ENCODE results near the gene AIG1.
"Not testable (repeated sequence)": the region's sequence is repeated elsewhere in the genome, so short reads cannot be mapped to it uniquely, and the experiment has no call there.

AIG1 gene

DNA sequence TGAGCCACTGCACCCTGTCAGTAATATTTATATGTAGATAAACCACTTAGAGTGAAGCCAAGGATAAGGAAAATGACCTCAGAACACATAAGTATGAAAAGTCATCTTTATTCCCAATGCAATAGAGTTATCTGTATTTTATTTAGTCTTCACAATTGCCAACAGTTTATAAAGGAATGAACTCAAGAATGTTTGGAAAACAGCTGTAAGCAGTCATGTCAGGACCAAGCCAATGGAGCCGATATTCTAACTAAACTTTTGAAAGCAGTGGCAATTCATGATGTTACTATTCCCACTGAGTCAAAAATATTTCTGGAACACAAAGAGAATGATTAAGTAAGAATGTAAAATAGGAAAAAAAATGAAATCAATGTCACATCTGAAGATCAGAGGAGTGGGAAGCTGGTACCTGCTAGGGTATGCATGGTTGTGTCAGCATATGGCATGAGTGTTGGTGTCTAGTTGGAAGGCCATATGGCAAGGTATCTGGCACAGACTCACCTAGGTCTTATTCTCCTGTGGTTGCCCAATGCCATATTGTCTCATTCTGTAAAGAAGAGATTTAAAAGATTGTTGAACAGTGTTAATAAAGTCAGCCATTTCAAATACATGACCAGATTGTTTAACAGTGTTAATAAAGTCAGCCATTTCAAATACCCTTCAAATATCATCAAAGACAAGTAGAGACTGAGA is 271.6 kb downstream of the AIG1 start:
- no peak overlapping the region for H3K27ac ChIP-seq (ENCODE audit: low read length)
- no peak overlapping the region for H3K4me3 ChIP-seq (ENCODE audit: low read length)
- no peaks in the 10 kb centered on the region for H3K36me3 ChIP-seq (ENCODE audit: control insufficient read depth, insufficient read depth, low read length)
- no peaks in the 10 kb centered on the region for H3K27me3 ChIP-seq (ENCODE audit: control insufficient read depth, insufficient read depth, low read length)
- H3K4me1 ChIP-seq (ENCODE audit: control insufficient read depth, insufficient read depth, low read length): 0 out of 2 replicates have a peak, but pooled peaks cover 2% of the 10 kb centered on the region
- H3K9me3 ChIP-seq (ENCODE audit: control insufficient read depth, insufficient read depth, low read length): no peaks in the 10 kb centered on the region
- no CpG with 5 or more reads among the region's 1 CpG for WGBS (ENCODE audit: insufficient coverage, insufficient read length)
- no peak for DNase-seq (ENCODE audit: low read depth, low spot score)

GRCh38 chr6:143333081-143333480 is 272.4 kb downstream of the AIG1 start:
- Histone ChIP-seq H3K27me3 (ENCODE audit: control insufficient read depth, insufficient read depth, low read length) (no peaks in the 10 kb centered on the region), H3K36me3 (ENCODE audit: control insufficient read depth, insufficient read depth, low read length) (no peaks in the 10 kb centered on the region), H3K27ac (ENCODE audit: low read length) (no peak overlapping the region), H3K4me1 (ENCODE audit: control insufficient read depth, insufficient read depth, low read length) (0 out of 2 replicates have a peak, but pooled peaks cover 2% of the 10 kb centered on the region), H3K4me3 (ENCODE audit: low read length) (no peak overlapping the region), H3K9me3 (ENCODE audit: control insufficient read depth, insufficient read depth, low read length) (no peaks in the 10 kb centered on the region)
- no CpG with 5 or more reads among the region's 2 CpGs for WGBS (ENCODE audit: insufficient coverage, insufficient read length)
- DNase-seq (ENCODE audit: low read depth, low spot score): no peak

GRCh38 chr6:143333749-143334520 is 273.2 kb downstream of the AIG1 start:
- no CpG with 5 or more reads among the region's 7 CpGs for WGBS (ENCODE audit: insufficient coverage, insufficient read length)
- Histone ChIP-seq H3K4me3 (ENCODE audit: low read length) (no peak overlapping the region), H3K27ac (ENCODE audit: low read length) (no peak overlapping the region), H3K9me3 (ENCODE audit: control insufficient read depth, insufficient read depth, low read length) (no peaks in the 10 kb centered on the region), H3K27me3 (ENCODE audit: control insufficient read depth, insufficient read depth, low read length) (no peaks in the 10 kb centered on the region), H3K4me1 (ENCODE audit: control insufficient read depth, insufficient read depth, low read length) (0 out of 2 replicates have a peak, but pooled peaks cover 2% of the 10 kb centered on the region), H3K36me3 (ENCODE audit: control insufficient read depth, insufficient read depth, low read length) (no peaks in the 10 kb centered on the region)
- no peak for DNase-seq (ENCODE audit: low read depth, low spot score)

DNA sequence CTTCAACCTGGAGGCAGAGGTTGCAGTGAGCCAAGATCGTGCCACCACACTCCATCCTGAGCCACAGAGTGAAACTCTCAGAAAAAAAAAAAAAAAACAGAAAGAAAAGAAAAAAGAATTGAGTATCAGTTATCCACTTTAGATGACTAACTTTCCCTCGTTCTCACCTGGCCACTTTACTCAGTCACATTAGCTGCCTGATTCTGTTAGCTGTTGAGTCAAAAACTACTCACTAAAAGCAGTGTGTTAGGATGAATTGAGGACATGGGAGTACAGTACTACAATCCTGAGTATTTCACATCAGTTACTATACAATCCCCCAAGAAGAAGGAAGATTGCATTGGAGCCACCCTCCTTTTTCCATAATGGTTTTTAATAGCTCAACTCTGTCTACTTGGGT is 275.2 kb downstream of the AIG1 start:
- H3K27me3 ChIP-seq (ENCODE audit: control insufficient read depth, insufficient read depth, low read length): no peaks in the 10 kb centered on the region
- H3K9me3 ChIP-seq (ENCODE audit: control insufficient read depth, insufficient read depth, low read length): no peaks in the 10 kb centered on the region
- H3K4me3 ChIP-seq (ENCODE audit: low read length): no peak overlapping the region
- no peak overlapping the region for H3K27ac ChIP-seq (ENCODE audit: low read length)
- 0 out of 2 replicates have a peak, but pooled peaks cover 2% of the 10 kb centered on the region for H3K4me1 ChIP-seq (ENCODE audit: control insufficient read depth, insufficient read depth, low read length)
- no peaks in the 10 kb centered on the region for H3K36me3 ChIP-seq (ENCODE audit: control insufficient read depth, insufficient read depth, low read length)
- WGBS (ENCODE audit: insufficient coverage, insufficient read length): no CpG with 5 or more reads among the region's 2 CpGs
- DNase-seq (ENCODE audit: low read depth, low spot score): no peak

- no peak for DNase-seq (ENCODE audit: low read depth, low spot score)
- H3K27ac ChIP-seq (ENCODE audit: low read length): no peak overlapping the region
- no peaks in the 10 kb centered on the region for H3K27me3 ChIP-seq (ENCODE audit: control insufficient read depth, insufficient read depth, low read length)
- no peaks in the 10 kb centered on the region; the same call in 1 of the 2 replicates for H3K36me3 ChIP-seq (ENCODE audit: control insufficient read depth, insufficient read depth, low read length)
- H3K4me3 ChIP-seq (ENCODE audit: low read length): no peak overlapping the region
- WGBS (ENCODE audit: insufficient coverage, insufficient read length): 100% methylated on average over 1 of the region's 4 CpGs
- H3K9me3 ChIP-seq (ENCODE audit: control insufficient read depth, insufficient read depth, low read length): no peaks in the 10 kb centered on the region
- 0 out of 2 replicates have a peak, but pooled peaks cover 2% of the 10 kb centered on the region for H3K4me1 ChIP-seq (ENCODE audit: control insufficient read depth, insufficient read depth, low read length)
Observed at GRCh38 chr6:143336446-143337152, 275.9 kb downstream of the AIG1 start.

GRCh38 chr6:143337201-143337949 is 276.7 kb downstream of the AIG1 start:
- Histone ChIP-seq H3K9me3 (ENCODE audit: control insufficient read depth, insufficient read depth, low read length) (no peaks in the 10 kb centered on the region), H3K4me3 (ENCODE audit: low read length) (no peak overlapping the region), H3K27me3 (ENCODE audit: control insufficient read depth, insufficient read depth, low read length) (no peaks in the 10 kb centered on the region), H3K36me3 (ENCODE audit: control insufficient read depth, insufficient read depth, low read length) (no peaks in the 10 kb centered on the region; the same call in 1 of the 2 replicates), H3K27ac (ENCODE audit: low read length) (no peak overlapping the region), H3K4me1 (ENCODE audit: control insufficient read depth, insufficient read depth, low read length) (0 out of 2 replicates have a peak, but pooled peaks cover 2% of the 10 kb centered on the region)
- WGBS (ENCODE audit: insufficient coverage, insufficient read length): no CpG with 5 or more reads among the region's 17 CpGs
- peak; percentile 78 for DNase-seq (ENCODE audit: low read depth, low spot score)

GRCh38 chr6:143339223-143339622 is 278.5 kb downstream of the AIG1 start:
- no peak overlapping the region for H3K27ac ChIP-seq (ENCODE audit: low read length)
- H3K9me3 ChIP-seq (ENCODE audit: control insufficient read depth, insufficient read depth, low read length): no peaks in the 10 kb centered on the region
- no peak for DNase-seq (ENCODE audit: low read depth, low spot score)

GRCh38 chr6:143345477-143345876 is 284.8 kb downstream of the AIG1 start:
- not testable (repeated sequence) for H3K4me1 ChIP-seq (ENCODE audit: control insufficient read depth, insufficient read depth, low read length); H3K9me3 ChIP-seq (ENCODE audit: control insufficient read depth, insufficient read depth, low read length); H3K36me3 ChIP-seq (ENCODE audit: control insufficient read depth, insufficient read depth, low read length); H3K27ac ChIP-seq (ENCODE audit: low read length); H3K4me3 ChIP-seq (ENCODE audit: low read length); DNase-seq (ENCODE audit: low read depth, low spot score); H3K27me3 ChIP-seq (ENCODE audit: control insufficient read depth, insufficient read depth, low read length)
- no CpG with 5 or more reads among the region's 7 CpGs for WGBS (ENCODE audit: insufficient coverage, insufficient read length)

More at GRCh38 chr6:143339223-143339622, 278.5 kb downstream of the AIG1 start:
- no peaks in the 10 kb centered on the region; the same call in 1 of the 2 replicates for H3K36me3 ChIP-seq (ENCODE audit: control insufficient read depth, insufficient read depth, low read length)
- H3K27me3 ChIP-seq (ENCODE audit: control insufficient read depth, insufficient read depth, low read length): no peaks in the 10 kb centered on the region
- 0 out of 2 replicates have a peak, but pooled peaks cover 2% of the 10 kb centered on the region for H3K4me1 ChIP-seq (ENCODE audit: control insufficient read depth, insufficient read depth, low read length)
- H3K4me3 ChIP-seq (ENCODE audit: low read length): no peak overlapping the region

GRCh38 chr6:143346004-143346403 is 285.3 kb downstream of the AIG1 start:
- Histone ChIP-seq H3K4me3 (ENCODE audit: low read length) (no peak overlapping the region), H3K27ac (ENCODE audit: low read length) (no peak overlapping the region), H3K27me3 (ENCODE audit: control insufficient read depth, insufficient read depth, low read length) (no peaks in the 10 kb centered on the region), H3K9me3 (ENCODE audit: control insufficient read depth, insufficient read depth, low read length) (no peaks in the 10 kb centered on the region), H3K4me1 (ENCODE audit: control insufficient read depth, insufficient read depth, low read length) (no peaks in the 10 kb centered on the region), H3K36me3 (ENCODE audit: control insufficient read depth, insufficient read depth, low read length) (no peaks in the 10 kb centered on the region; the same call in 1 of the 2 replicates)
- DNase-seq (ENCODE audit: low read depth, low spot score): no peak

DNA sequence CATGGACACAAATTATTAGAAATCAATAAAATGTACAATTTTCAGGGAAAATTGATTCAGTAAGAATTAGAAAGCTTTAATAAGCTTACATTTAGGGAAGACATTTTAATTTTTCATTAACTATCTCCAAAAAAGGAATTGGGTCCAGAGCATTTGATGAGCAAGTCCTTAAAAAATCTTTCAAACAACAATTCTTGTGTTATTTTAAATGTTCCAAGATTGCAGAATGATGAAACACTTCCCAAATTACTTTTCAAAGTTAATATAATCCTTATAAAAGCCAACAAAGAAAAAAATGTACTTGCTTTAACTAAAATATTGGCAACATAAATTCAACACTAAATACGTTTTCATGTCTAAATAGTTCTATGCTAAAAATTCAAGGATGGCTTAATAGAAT is 287.8 kb downstream of the AIG1 start:
- DNase-seq (ENCODE audit: low read depth, low spot score): no peak
- Histone ChIP-seq H3K9me3 (ENCODE audit: control insufficient read depth, insufficient read depth, low read length) (no peaks in the 10 kb centered on the region), H3K27me3 (ENCODE audit: control insufficient read depth, insufficient read depth, low read length) (no peaks in the 10 kb centered on the region), H3K4me1 (ENCODE audit: control insufficient read depth, insufficient read depth, low read length) (no peaks in the 10 kb centered on the region), H3K36me3 (ENCODE audit: control insufficient read depth, insufficient read depth, low read length) (no peaks in the 10 kb centered on the region), H3K27ac (ENCODE audit: low read length) (no peak overlapping the region), H3K4me3 (ENCODE audit: low read length) (no peak overlapping the region)
- WGBS (ENCODE audit: insufficient coverage, insufficient read length): 100% methylated on average over 1 of the region's 1 CpG

Data from iPS DF 6.9 (cell line).